HL-60/S4 (cell line): ENCODE data around the gene VAMP5.

ENCODE experiments used
- in situ Hi-C: fragments of 300-500 bp; cut with MboI; formaldehyde crosslinking; loops from 2 replicates; pipeline ENCODE4 v1.14.3; 2022; ENCODE audit warnings: low sequenced_read_pairs

The VAMP5 gene

DNA sequence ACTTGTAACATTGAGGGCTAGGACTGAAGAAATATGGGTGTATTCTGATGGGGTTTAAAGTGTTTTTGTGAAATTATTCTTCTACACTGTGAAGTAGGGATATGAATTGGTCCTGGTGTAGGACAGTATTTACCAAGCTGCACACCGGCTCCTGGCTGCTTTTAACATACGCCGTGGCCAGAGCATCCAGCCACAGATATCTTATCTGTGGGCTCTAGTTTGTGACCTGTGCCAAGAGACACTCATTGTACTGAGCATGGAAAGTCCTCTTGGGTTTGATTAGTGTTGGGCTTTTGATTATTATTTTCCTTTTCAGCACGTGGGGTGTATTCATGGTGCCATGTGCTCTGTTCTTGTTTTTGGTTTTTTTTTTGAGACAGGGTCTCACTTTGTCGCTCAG, 39.8 kb downstream of the VAMP5 start:
- in situ Hi-C loops = no loop called here

- in situ Hi-C loops = no loop called here
Measured at GRCh38 chr2:85628658-85629057, 44.4 kb downstream of the VAMP5 start.

DNA sequence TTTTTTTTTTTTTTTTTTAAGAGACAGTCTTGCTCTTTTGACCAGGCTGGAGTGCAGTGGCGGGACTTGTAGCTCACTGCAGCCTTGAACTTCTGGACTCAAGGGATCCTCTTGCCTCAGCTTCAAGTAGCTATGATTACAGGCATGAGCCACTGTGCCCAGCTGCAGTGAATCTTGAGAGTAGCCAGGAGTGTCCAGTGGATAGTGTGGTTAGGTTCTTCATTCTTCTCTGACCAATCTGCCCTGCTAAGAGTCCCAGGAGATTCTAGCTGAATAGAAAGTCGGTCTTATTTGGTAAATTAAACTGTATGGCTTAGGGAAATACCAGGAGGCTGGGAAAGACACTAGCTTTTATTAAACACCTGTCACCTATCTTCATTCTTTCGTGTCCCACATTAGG, 47.1 kb downstream of the VAMP5 start:
- in situ Hi-C loops = no loop called here

DNA sequence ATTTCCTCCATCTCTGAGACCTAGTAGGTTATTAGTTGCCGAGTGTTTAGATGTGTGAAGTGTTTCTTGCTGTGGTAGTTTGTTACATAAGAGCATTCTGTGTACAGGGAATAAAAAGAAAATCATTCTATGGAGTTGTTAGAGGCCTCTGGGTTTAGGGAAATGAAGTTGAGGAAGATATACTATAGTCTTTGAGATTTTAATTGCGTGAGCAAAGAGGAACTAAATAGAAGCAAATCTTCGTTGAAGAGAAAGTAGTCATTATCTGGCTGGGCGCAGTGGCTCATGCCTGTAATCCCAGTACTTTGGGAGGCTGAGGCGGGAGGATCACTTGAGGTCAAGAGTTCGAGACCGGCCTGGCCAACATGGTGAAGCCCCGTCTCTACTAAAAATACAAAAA, 50.8 kb downstream of the VAMP5 start:
- in situ Hi-C loops = no loop called here

DNA sequence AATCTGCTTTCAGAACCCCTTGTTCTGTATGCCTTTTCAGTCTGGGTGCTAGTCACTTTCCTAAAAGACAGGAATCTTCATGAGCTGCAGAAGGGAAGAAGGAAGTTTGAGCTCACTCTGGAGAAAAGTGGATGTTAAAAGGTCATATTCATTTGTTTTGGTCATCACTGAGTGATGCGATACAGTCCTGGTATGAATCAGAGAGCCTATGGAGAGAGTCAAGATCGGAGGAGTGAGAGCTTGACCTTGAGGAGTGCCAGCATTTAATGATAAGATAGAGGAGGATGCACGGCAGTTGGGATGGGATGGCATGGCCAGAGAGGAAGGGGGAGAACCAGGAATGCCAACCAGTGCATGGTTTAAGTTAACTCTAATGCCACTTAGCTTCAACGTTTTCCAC, 51.4 kb downstream of the VAMP5 start:
- in situ Hi-C loops = no loop called here

GRCh38 chr2:85642725-85643124, 58.5 kb downstream of the VAMP5 start:
- in situ Hi-C loops = no loop called here
